Lower leg skin (tissue), 3 donors: ENCODE results near the gene RAB3C.

Source experiments
- POLR2A ChIP-seq, 2 donors: fragments of 450-650 bp; IDR thresholded peaks; one replicate each; pipeline ENCODE4 v1.6.1; 2016 to 2017; ENCODE audit warnings: antibody characterized with exemption in 2 of 2, mild to moderate bottlenecking in 1 of 2, moderate library complexity in 1 of 2
- TF ChIP-seq, protein P1 (sequence below), 3 donors: fragments of 450-650 bp; IDR thresholded peaks; one replicate each; pipeline ENCODE4 v1.5.1; 2016; ENCODE audit warnings: antibody characterized with exemption in 3 of 3, mild to moderate bottlenecking in 3 of 3, moderate library complexity in 2 of 3

DNA sequence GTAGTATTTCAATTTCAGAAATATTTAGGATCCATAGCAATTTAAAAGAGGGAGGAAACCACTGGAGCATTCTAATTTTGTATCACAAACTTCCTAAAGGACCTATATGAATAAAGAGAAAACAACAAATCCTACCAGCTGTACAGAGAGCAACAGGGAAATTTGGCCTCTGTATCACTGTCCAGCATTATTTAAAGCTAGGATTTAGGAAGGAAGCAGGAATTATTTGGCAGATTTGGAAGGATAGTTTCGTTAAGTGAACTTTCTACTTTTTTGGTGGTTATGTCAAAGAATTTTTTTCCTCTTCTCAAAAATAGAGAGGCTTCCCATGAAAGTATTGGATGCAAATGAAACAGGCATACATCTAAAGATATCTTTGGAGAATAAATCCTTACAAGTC, 269.7 kb downstream of the RAB3C start:
- TF ChIP-seq POLR2A (IDR thresholded peaks at IDR 0.05), result no peak
- TF ChIP-seq, protein P1, sequence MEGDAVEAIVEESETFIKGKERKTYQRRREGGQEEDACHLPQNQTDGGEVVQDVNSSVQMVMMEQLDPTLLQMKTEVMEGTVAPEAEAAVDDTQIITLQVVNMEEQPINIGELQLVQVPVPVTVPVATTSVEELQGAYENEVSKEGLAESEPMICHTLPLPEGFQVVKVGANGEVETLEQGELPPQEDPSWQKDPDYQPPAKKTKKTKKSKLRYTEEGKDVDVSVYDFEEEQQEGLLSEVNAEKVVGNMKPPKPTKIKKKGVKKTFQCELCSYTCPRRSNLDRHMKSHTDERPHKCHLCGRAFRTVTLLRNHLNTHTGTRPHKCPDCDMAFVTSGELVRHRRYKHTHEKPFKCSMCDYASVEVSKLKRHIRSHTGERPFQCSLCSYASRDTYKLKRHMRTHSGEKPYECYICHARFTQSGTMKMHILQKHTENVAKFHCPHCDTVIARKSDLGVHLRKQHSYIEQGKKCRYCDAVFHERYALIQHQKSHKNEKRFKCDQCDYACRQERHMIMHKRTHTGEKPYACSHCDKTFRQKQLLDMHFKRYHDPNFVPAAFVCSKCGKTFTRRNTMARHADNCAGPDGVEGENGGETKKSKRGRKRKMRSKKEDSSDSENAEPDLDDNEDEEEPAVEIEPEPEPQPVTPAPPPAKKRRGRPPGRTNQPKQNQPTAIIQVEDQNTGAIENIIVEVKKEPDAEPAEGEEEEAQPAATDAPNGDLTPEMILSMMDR (IDR thresholded peaks at IDR 0.05), result no peak
